ENCODE measurements around the gene ZNF283. TPM values are rescaled to one million over a fixed set of nuclear protein-coding genes. Genes with fewer than 3 reads are reported as not detected.
A peak's percentile ranks its signal among the peaks of the same experiment; 100 is the strongest.

Gene ZNF283
- total and polyA plus RNA-seq, 2 of the 13 experiments (the other 11 are each of a cell fraction or from before 2014, with no cell fraction given), result 2.0 to 11.1 TPM

DNA sequence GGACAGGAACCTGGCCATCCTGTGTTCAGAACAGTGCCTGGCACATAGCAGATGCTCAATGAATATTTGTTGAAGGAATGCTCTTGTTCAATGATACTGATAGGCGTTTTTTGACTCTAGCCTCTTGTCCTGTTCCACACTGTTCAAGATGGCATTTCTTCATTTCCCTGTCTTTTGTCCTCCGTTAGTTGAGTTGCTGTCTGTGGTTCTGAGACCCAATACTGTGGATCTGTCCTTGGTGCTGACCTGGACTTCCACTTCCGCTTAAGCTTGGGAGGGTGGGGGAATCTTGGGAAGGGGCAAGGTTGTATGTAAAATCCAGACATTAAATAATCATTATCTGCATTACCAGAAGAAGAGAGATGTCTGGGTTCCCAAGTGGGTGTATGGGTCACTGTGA is 38.1 kb upstream of the ZNF283 start (continued):
- TF ChIP-seq, protein P1, sequence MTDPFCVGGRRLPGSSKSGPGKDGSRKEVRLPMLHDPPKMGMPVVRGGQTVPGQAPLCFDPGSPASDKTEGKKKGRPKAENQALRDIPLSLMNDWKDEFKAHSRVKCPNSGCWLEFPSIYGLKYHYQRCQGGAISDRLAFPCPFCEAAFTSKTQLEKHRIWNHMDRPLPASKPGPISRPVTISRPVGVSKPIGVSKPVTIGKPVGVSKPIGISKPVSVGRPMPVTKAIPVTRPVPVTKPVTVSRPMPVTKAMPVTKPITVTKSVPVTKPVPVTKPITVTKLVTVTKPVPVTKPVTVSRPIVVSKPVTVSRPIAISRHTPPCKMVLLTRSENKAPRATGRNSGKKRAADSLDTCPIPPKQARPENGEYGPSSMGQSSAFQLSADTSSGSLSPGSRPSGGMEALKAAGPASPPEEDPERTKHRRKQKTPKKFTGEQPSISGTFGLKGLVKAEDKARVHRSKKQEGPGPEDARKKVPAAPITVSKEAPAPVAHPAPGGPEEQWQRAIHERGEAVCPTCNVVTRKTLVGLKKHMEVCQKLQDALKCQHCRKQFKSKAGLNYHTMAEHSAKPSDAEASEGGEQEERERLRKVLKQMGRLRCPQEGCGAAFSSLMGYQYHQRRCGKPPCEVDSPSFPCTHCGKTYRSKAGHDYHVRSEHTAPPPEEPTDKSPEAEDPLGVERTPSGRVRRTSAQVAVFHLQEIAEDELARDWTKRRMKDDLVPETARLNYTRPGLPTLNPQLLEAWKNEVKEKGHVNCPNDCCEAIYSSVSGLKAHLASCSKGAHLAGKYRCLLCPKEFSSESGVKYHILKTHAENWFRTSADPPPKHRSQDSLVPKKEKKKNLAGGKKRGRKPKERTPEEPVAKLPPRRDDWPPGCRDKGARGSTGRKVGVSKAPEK (CRISPR knock-in tag; IDR thresholded peaks at IDR 0.05; ENCODE audit: borderline replicate concordance), result no peak
- TF ChIP-seq IRX3 (CRISPR knock-in tag; IDR thresholded peaks at IDR 0.05; ENCODE audit: borderline replicate concordance, low read depth) (peak; percentile 38; the same call in 1 of the 2 replicates), MYNN (CRISPR knock-in tag; IDR thresholded peaks at IDR 0.05; ENCODE audit: low read depth) (no peak), ZFP82 (CRISPR knock-in tag; IDR thresholded peaks at IDR 0.05; ENCODE audit: borderline replicate concordance) (no peak), ISX (CRISPR knock-in tag; conservative IDR thresholded peaks at IDR 0.05) (no peak), STAT5B (CRISPR knock-in tag; IDR thresholded peaks at IDR 0.05) (peak; percentile 94; the same call in 1 of the 2 replicates), TCF12 (IDR thresholded peaks at IDR 0.05) (no peak), TCF12 (CRISPR knock-in tag; IDR thresholded peaks at IDR 0.05) (no peak), ZNF296 (CRISPR knock-in tag; conservative IDR thresholded peaks at IDR 0.05) (0 out of 2 replicates have a peak, but pooled peaks have one; percentile 50), ZNF333 (CRISPR knock-in tag; IDR thresholded peaks at IDR 0.05; ENCODE audit: borderline replicate concordance) (no peak), RNF2 (conservative IDR thresholded peaks at IDR 0.05; ENCODE audit: low read depth) (no peak), ZSCAN22 (CRISPR knock-in tag; IDR thresholded peaks at IDR 0.05) (no peak), ZNF101 (CRISPR knock-in tag; IDR thresholded peaks at IDR 0.05; ENCODE audit: borderline replicate concordance, low read depth) (no peak), NFATC3 (CRISPR knock-in tag; IDR thresholded peaks at IDR 0.05) (no peak), IRF2 (CRISPR knock-in tag; IDR thresholded peaks at IDR 0.05) (peak; percentile 37; the same call in 1 of the 2 replicates), MEIS2 (CRISPR knock-in tag; IDR thresholded peaks at IDR 0.05) (no peak), ZNF7 (CRISPR knock-in tag; IDR thresholded peaks at IDR 0.05) (peak; percentile 68; the same call in 1 of the 2 replicates)
- TF ChIP-seq, protein P2, sequence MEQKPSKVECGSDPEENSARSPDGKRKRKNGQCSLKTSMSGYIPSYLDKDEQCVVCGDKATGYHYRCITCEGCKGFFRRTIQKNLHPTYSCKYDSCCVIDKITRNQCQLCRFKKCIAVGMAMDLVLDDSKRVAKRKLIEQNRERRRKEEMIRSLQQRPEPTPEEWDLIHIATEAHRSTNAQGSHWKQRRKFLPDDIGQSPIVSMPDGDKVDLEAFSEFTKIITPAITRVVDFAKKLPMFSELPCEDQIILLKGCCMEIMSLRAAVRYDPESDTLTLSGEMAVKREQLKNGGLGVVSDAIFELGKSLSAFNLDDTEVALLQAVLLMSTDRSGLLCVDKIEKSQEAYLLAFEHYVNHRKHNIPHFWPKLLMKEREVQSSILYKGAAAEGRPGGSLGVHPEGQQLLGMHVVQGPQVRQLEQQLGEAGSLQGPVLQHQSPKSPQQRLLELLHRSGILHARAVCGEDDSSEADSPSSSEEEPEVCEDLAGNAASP (CRISPR knock-in tag; IDR thresholded peaks at IDR 0.05; ENCODE audit: borderline replicate concordance), result peak; percentile 48; the same call in 1 of the 2 replicates
- TF ChIP-seq, protein P3, sequence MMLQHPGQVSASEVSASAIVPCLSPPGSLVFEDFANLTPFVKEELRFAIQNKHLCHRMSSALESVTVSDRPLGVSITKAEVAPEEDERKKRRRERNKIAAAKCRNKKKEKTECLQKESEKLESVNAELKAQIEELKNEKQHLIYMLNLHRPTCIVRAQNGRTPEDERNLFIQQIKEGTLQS (CRISPR knock-in tag; IDR thresholded peaks at IDR 0.05), result peak; percentile 75
- TF ChIP-seq, protein P4, sequence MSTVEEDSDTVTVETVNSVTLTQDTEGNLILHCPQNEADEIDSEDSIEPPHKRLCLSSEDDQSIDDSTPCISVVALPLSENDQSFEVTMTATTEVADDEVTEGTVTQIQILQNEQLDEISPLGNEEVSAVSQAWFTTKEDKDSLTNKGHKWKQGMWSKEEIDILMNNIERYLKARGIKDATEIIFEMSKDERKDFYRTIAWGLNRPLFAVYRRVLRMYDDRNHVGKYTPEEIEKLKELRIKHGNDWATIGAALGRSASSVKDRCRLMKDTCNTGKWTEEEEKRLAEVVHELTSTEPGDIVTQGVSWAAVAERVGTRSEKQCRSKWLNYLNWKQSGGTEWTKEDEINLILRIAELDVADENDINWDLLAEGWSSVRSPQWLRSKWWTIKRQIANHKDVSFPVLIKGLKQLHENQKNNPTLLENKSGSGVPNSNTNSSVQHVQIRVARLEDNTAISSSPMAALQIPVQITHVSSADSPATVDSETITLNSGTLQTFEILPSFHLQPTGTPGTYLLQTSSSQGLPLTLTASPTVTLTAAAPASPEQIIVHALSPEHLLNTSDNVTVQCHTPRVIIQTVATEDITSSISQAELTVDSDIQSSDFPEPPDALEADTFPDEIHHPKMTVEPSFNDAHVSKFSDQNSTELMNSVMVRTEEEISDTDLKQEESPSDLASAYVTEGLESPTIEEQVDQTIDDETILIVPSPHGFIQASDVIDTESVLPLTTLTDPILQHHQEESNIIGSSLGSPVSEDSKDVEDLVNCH (CRISPR knock-in tag; IDR thresholded peaks at IDR 0.05), result no peak
- TF ChIP-seq, protein P5, sequence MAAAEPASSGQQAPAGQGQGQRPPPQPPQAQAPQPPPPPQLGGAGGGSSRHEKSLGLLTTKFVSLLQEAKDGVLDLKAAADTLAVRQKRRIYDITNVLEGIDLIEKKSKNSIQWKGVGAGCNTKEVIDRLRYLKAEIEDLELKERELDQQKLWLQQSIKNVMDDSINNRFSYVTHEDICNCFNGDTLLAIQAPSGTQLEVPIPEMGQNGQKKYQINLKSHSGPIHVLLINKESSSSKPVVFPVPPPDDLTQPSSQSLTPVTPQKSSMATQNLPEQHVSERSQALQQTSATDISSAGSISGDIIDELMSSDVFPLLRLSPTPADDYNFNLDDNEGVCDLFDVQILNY (CRISPR knock-in tag; conservative IDR thresholded peaks at IDR 0.05), result peak; percentile 87
- TF ChIP-seq, protein P6, sequence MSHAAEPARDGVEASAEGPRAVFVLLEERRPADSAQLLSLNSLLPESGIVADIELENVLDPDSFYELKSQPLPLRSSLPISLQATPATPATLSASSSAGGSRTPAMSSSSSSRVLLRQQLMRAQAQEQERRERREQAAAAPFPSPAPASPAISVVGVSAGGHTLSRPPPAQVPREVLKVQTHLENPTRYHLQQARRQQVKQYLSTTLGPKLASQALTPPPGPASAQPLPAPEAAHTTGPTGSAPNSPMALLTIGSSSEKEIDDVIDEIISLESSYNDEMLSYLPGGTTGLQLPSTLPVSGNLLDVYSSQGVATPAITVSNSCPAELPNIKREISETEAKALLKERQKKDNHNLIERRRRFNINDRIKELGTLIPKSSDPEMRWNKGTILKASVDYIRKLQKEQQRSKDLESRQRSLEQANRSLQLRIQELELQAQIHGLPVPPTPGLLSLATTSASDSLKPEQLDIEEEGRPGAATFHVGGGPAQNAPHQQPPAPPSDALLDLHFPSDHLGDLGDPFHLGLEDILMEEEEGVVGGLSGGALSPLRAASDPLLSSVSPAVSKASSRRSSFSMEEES (CRISPR knock-in tag; IDR thresholded peaks at IDR 0.05), result peak; percentile 70; the same call in 1 of the 2 replicates

All from HepG2 (cell line).